Lower leg skin (tissue), 3 donors: Measurements from ENCODE around the gene APOL6.

Experiments
- POLR2A ChIP-seq, 2 donors: fragments of 450-650 bp; IDR thresholded peaks; one replicate each; pipeline ENCODE4 v1.6.1; 2016 to 2017; ENCODE audit warnings: antibody characterized with exemption in 2 of 2, mild to moderate bottlenecking in 1 of 2, moderate library complexity in 1 of 2
- TF ChIP-seq, protein P1 (sequence below), 3 donors: fragments of 450-650 bp; IDR thresholded peaks; one replicate each; pipeline ENCODE4 v1.5.1; 2016; ENCODE audit warnings: antibody characterized with exemption in 3 of 3, mild to moderate bottlenecking in 3 of 3, moderate library complexity in 2 of 3

- TF ChIP-seq, protein P1, sequence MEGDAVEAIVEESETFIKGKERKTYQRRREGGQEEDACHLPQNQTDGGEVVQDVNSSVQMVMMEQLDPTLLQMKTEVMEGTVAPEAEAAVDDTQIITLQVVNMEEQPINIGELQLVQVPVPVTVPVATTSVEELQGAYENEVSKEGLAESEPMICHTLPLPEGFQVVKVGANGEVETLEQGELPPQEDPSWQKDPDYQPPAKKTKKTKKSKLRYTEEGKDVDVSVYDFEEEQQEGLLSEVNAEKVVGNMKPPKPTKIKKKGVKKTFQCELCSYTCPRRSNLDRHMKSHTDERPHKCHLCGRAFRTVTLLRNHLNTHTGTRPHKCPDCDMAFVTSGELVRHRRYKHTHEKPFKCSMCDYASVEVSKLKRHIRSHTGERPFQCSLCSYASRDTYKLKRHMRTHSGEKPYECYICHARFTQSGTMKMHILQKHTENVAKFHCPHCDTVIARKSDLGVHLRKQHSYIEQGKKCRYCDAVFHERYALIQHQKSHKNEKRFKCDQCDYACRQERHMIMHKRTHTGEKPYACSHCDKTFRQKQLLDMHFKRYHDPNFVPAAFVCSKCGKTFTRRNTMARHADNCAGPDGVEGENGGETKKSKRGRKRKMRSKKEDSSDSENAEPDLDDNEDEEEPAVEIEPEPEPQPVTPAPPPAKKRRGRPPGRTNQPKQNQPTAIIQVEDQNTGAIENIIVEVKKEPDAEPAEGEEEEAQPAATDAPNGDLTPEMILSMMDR (IDR thresholded peaks at IDR 0.05), result no peak
- no peak for TF ChIP-seq POLR2A (IDR thresholded peaks at IDR 0.05)
Measured at GRCh38 chr22:35712672-35713071, 64.4 kb downstream of the APOL6 start.
